Mammary epithelial cell (primary cell): ENCODE results near the gene DNAJC15.

Experiments used
- CTCF ChIP-seq, 2 donors: IDR thresholded peaks in 1 of 2; conservative IDR thresholded peaks in 1 of 2; 2 replicates each; pipeline ENCODE4 v1.5.1; 2011 to 2012; ENCODE audit warnings: inconsistent platforms in 2 of 2, low read length in 2 of 2, mild to moderate bottlenecking in 2 of 2, control low read depth in 1 of 2, low read depth in 1 of 2; ENCODE audit not compliant: insufficient read depth in 1 of 2; ENCODE audit errors: extremely low read depth in 1 of 2
- EZH2 ChIP-seq: IDR thresholded peaks from 2 replicates; pipeline ENCODE4 v1.6.1; 2012; ENCODE audit warnings: low read length, inconsistent platforms, borderline replicate concordance

- TF ChIP-seq CTCF (conservative IDR thresholded peaks at IDR 0.05 in 1 of 2, IDR thresholded peaks at IDR 0.05 in 1 of 2; ENCODE audit: extremely low read depth in 1 of 2, insufficient read depth in 1 of 2, low read depth in 1 of 2, low read length in 2 of 2) (no peak), EZH2 (no peak)
These were observed 475 bp upstream of the DNAJC15 start for GRCh38 chr13:43022934-43023288.
